ENCODE data around the gene CHMP4A.

- TF ChIP-seq, protein P1, sequence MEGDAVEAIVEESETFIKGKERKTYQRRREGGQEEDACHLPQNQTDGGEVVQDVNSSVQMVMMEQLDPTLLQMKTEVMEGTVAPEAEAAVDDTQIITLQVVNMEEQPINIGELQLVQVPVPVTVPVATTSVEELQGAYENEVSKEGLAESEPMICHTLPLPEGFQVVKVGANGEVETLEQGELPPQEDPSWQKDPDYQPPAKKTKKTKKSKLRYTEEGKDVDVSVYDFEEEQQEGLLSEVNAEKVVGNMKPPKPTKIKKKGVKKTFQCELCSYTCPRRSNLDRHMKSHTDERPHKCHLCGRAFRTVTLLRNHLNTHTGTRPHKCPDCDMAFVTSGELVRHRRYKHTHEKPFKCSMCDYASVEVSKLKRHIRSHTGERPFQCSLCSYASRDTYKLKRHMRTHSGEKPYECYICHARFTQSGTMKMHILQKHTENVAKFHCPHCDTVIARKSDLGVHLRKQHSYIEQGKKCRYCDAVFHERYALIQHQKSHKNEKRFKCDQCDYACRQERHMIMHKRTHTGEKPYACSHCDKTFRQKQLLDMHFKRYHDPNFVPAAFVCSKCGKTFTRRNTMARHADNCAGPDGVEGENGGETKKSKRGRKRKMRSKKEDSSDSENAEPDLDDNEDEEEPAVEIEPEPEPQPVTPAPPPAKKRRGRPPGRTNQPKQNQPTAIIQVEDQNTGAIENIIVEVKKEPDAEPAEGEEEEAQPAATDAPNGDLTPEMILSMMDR (conservative IDR thresholded peaks at IDR 0.05; ENCODE audit: low read depth, low read length), result no peak
- no peak for TF ChIP-seq EZH2 (IDR thresholded peaks at IDR 0.05; ENCODE audit: low read length, unreplicated experiment)
- no peak for TF ChIP-seq EZH2phosphoT487 (IDR thresholded peaks at IDR 0.05; ENCODE audit: borderline replicate concordance, low read length)
Observed at GRCh38 chr14:24160499-24160849, 52.8 kb downstream of the CHMP4A start.
